G401 (cell line): ENCODE measurements around the gene ATP6V0B. TPM values are rescaled to one million over a fixed set of nuclear protein-coding genes. Genes with fewer than 3 reads are reported as not detected.

Experiments used
- DNase-seq: peaks from one replicate; pipeline ENCODE4 v3.0.0-alpha.2; 2015; ENCODE audit warnings: low spot score
- in situ Hi-C: cut with HindIII; loops from 2 replicates; pipeline ENCODE4 v1.10.0; 2016; ENCODE audit warnings: low sequenced_read_pairs, mixed read lengths
- total RNA-seq: library from RNA; depleted of rRNA; stranded (reverse); fragments of >200 nt; shearing (Covaris generic); gene quantifications from 2 replicates; pipeline ENCODE4 v1.2.3, GENCODE V29; 2014

The ATP6V0B gene
- total RNA-seq, 1 experiment from 2014 or later, result 133 TPM

- DNase-seq, result no peak
These were observed 20.3 kb downstream of the ATP6V0B start for GRCh38 chr1:43994794-43995790.

GRCh38 chr1:43995984-43996732 is 21.4 kb downstream of the ATP6V0B start:
- no peak for DNase-seq
- in situ Hi-C loops, result no loop called here

More at GRCh38 chr1:43994794-43995790, 20.3 kb downstream of the ATP6V0B start:
- in situ Hi-C loops, result no loop called here

- no peak for DNase-seq
- in situ Hi-C loops, result no loop called here
These were observed 22.0 kb downstream of the ATP6V0B start for GRCh38 chr1:43996733-43997115.

- in situ Hi-C loops, result no loop called here
- no peak for DNase-seq
These were observed 22.7 kb downstream of the ATP6V0B start for GRCh38 chr1:43997295-43997999.

GRCh38 chr1:43998000-43998378 is 23.2 kb downstream of the ATP6V0B start:
- DNase-seq, result no peak
- in situ Hi-C loops, result no loop called here

DNA sequence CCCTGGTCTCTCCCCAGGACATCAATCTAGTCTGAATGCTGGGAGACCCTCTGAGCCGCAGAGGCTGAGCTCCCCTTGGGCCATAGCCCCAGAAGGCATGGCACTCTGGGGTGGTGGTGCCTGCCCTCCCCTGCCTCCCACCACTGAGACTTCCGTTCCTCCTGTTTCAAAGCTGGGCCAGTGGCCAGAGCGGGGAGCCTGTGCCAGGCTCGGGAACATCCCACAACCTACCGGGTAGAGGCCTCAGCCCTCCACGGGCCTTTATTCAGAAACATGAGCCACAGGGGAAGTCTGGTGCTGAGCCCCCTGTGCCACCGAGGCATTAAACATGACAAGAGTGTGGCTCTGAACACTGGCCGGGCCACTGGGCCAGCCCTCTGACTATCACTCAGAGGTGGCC is 24.7 kb downstream of the ATP6V0B start:
- in situ Hi-C loops, result no loop called here
- DNase-seq, result no peak

- DNase-seq, result no peak
- in situ Hi-C loops, result no loop called here
These were observed 25.4 kb downstream of the ATP6V0B start for GRCh38 chr1:44000122-44000665.

DNA sequence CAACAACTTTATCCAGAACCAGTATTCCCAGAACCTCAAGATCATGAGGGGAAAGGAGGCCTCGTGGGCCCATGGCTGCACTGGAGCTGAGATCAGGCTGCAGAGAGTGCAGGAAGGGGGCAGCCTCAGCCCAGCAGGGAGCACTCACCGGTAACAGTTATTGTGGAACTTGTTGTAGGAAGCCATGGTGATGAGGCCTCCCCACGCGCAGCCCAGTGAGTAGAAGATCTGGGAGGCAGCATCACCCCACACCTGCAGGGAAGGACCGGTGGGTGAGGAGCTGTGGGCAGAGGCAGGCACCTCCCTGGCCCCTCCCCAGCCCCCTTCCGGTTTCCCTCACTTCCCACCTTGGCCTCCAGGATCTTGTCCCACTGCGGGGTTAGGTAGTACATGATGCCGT is 27.4 kb downstream of the ATP6V0B start:
- DNase-seq, result no peak
- in situ Hi-C loops, result no loop called here

- in situ Hi-C loops, result no loop called here
These were observed 27.9 kb downstream of the ATP6V0B start for GRCh38 chr1:44002606-44003157.

DNA sequence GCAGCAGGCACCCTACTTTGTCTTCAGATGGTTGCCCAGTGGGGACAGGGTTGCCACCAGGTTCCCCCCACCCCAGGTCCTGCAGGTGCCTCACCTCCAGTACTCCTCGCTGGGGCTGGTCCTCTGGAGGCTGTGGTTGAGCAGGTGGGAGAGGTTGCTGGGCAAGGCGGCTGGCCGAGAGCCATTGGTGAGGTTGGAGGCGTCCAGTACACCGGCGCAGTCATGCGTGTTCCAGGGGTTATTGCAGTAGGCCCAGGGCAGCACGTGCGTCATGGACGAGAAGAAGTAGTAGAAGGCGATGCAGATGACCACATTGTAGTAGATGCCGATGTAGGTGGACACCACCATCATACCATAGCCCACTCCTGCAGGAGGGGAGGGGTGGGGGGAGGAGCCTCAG is 33.5 kb downstream of the ATP6V0B start:
- no peak for DNase-seq
- in situ Hi-C loops, result no loop called here

More at GRCh38 chr1:44002606-44003157, 27.9 kb downstream of the ATP6V0B start:
- DNase-seq, result no peak

- DNase-seq, result no peak
- in situ Hi-C loops, result no loop called here
These were observed 36.2 kb downstream of the ATP6V0B start for GRCh38 chr1:44010935-44011471.

DNA sequence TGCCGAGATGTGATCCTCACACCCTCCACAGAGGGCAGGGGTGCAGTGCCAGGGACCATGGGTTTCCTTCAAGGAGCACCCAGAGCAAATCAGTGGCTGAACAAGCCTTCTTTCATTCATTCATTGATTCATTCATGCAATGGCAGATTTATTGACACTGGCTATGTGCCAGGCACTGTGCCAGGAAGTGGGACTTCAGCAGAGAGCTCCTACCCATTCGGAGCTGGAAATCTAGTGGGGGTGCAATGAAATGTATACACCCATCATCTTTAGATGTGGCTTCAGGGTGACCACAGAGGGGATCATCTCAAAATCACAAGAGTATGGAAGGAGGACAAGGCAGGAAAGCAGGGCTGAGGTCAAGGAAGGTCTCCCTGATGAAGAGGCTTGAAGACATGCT is 37.6 kb downstream of the ATP6V0B start:
- in situ Hi-C loops, result no loop called here
- no peak for DNase-seq

- DNase-seq, result no peak
- in situ Hi-C loops, result no loop called here
These were observed 38.3 kb downstream of the ATP6V0B start for GRCh38 chr1:44012941-44013609.

- no peak for DNase-seq
- in situ Hi-C loops, result no loop called here
These were observed 39.2 kb downstream of the ATP6V0B start for GRCh38 chr1:44013949-44014348.

- in situ Hi-C loops, result no loop called here
- DNase-seq, result no peak
These were observed 39.8 kb downstream of the ATP6V0B start for GRCh38 chr1:44014365-44015104.

GRCh38 chr1:44015206-44015605 is 40.4 kb downstream of the ATP6V0B start:
- in situ Hi-C loops, result no loop called here
- DNase-seq, result no peak

DNA sequence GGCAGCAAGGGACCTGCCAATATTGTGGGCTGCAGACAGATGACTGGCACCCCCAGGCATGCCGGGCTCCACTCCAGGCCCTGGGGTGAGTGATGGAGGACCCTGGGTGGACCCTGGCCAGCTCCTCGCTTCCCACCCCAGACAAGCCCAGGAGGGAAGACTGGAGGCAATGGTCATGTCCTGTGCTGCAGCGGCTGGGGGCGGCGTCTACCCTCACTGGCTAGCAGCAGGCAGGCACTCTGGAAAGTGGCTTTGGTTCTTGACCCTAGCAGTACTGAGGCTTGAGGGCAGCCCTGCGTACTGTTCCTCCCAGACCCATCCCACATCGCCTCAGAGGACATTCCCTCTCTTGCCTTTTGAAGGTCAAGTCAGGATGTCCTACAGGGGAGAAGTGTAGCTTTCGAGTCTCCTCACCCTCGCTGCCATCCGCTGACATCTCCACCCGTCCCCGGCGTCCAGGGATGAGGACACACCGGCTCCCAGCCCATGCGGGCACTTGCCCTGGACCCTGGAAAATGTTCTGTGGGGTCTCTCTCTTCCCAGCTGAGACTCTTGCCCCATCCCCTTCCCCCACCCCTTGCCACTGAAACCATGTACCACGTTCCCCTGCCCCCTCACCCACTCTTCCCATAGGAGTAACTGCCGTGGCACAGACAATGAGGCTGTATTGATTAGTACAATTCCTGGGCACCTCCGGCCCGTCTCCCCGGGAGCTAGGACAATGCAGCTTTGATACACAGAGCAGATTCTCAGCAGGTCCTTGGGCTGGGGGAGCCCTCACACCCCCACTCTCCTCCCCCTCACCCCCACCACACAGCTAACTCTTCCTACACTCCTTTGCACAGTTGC is 41.5 kb downstream of the ATP6V0B start:
- no peak for DNase-seq
- in situ Hi-C loops, result no loop called here
